HG03457 (cell line): ENCODE data around the gene KHDC1.
"Not testable (repeated sequence)": the region's sequence is repeated elsewhere in the genome, so short reads cannot be mapped to it uniquely, and the experiment has no call there.

Experiments
- ATAC-seq: cut with Tn5 transposase; IDR thresholded peaks from one replicate; pipeline ENCODE4 v1.9.1; 2021; ENCODE audit warnings: moderate number of reproducible peaks; ENCODE audit not compliant: unreplicated experiment

Gene KHDC1, protein sequence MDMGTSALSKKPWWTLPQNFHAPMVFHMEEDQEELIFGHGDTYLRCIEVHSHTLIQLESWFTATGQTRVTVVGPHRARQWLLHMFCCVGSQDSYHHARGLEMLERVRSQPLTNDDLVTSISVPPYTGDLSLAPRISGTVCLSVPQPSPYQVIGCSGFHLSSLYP

GRCh38 chr6:73262671-73263569, at the start of gene KHDC1:
TSS of gene KHDC1 (minus strand) at chr6:73263196. CDS start at chr6:73242517, 20,679 bp downstream.
- ATAC-seq: peak; percentile 91

DNA sequence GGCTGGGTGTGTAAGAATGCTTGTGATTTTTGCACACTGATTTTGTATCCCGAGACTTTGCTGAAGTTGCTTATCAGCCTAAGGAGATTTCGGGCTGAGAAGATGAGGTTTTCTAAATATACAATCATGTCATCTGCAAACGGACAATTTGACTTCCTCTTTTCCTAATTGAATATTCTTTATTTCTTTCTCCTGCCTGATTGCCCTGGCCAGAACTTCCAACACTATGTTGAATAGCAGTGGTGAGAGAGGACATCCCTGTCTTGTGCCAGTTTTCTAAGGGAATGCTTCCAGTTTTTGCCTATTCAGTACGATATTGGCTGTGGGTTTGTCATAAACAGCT, 47.5 kb upstream of the KHDC1 start:
- not testable (repeated sequence) for ATAC-seq

- peak; percentile 99 for ATAC-seq
Observed at GRCh38 chr6:73309785-73310502, 46.9 kb upstream of the KHDC1 start.

DNA sequence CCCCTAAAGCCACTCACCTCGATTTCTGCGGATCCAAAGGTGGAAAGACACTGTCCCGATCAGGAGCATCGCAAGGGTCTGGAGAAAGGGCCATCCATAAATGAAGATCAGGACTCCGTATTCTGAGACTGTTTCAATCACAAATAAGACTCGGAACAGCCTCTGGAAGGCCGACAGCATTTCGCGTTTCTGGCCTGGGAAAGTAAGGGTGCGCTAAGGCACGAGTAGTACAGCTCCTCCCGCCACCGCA, 46.5 kb upstream of the KHDC1 start:
- no peak for ATAC-seq

GRCh38 chr6:73308712-73309534, 45.9 kb upstream of the KHDC1 start:
- ATAC-seq: no peak

- ATAC-seq: not testable (repeated sequence)
Observed at GRCh38 chr6:73303773-73304172, 40.8 kb upstream of the KHDC1 start.

DNA sequence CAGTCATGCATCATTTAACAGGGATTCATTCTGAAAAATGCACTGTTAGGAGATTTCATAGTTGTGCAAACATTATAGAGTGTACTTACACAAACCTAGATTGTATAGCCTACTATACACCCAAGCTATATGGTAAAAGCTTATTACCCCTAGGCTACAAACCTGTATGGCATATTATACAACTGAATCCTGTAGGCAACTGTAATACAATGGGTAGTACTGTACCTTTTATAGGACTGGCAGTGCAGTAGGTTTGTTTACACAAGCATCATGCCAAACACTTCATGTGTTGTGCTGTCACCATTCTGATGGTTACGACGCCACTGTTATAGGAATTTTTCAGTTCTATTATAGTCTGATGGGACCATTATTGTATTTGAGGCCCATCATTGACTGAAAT, 39.3 kb upstream of the KHDC1 start:
- no peak for ATAC-seq

- no peak for ATAC-seq
Observed at GRCh38 chr6:73299151-73299971, 36.4 kb upstream of the KHDC1 start.

GRCh38 chr6:73293331-73293730, 30.3 kb upstream of the KHDC1 start:
- ATAC-seq: no peak

- ATAC-seq: no peak
Observed at GRCh38 chr6:73290435-73290834, 27.4 kb upstream of the KHDC1 start.

GRCh38 chr6:73286752-73287151, 23.8 kb upstream of the KHDC1 start:
- no peak for ATAC-seq

GRCh38 chr6:73285674-73286283, 22.8 kb upstream of the KHDC1 start:
- ATAC-seq: no peak

DNA sequence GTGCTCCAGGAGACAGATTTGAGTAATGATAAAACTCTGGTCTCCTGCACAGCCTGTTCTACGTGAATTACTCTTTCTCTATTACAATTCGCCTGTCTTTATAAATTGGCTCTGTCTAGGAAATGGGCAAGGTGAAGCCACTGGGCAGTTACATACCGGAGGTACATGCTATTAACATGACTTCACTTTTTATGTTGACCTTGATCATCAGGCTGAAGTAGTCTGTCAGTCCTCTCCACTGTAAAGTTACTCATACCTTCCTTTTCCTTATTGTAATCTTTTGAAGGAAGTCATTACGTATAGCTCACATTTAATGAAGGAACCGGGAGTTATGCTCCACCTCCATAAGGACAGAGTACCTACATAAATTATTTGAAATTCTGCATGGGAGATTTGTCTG, 19.9 kb upstream of the KHDC1 start:
- ATAC-seq: no peak

DNA sequence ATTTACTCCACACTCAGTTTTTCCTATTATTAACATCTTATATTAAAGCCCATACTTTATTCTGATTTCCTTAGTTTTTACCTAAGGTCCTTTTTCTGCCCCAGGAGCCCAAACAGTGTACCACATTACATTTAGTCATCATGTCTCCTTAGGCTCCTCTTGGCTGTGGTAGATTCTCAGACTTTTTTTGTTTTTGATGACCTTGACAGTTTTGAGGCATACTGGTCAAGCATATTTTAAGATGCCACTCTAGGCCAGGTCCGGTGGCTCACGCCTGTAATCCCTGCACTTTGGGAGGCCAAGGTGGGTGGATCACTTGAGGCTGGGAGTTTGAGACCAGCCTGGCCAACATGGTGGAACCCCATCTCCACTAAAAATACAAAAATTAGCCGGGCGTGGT, 18.7 kb upstream of the KHDC1 start:
- ATAC-seq: not testable (repeated sequence)

GRCh38 chr6:73269296-73269695, 6.3 kb upstream of the KHDC1 start:
- ATAC-seq: not testable (repeated sequence)

- not testable (repeated sequence) for ATAC-seq
Observed at GRCh38 chr6:73268896-73269295, 5.9 kb upstream of the KHDC1 start.

DNA sequence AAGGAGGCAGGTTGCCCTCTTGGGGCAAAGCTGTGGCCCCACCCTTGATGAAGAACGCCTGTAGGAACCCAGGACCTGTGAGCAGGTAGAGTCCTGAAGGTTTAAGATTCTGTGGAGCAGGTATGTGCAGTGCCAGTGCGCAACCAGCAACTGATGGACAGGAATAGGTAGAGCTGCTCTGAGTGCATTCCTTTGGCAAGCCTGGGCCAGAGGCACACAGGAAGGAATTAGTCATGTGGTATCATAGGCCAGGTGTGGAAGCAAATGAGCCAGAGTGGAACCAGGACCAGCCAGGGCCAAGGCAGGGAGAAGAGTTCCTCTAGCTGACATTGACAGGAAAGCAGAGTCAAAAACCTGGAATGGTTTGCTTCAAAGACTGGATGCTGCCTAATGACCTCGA, 1.4 kb upstream of the KHDC1 start:
- no peak for ATAC-seq

- no peak for ATAC-seq
Observed at GRCh38 chr6:73263570-73263909, 544 bp upstream of the KHDC1 start.

DNA sequence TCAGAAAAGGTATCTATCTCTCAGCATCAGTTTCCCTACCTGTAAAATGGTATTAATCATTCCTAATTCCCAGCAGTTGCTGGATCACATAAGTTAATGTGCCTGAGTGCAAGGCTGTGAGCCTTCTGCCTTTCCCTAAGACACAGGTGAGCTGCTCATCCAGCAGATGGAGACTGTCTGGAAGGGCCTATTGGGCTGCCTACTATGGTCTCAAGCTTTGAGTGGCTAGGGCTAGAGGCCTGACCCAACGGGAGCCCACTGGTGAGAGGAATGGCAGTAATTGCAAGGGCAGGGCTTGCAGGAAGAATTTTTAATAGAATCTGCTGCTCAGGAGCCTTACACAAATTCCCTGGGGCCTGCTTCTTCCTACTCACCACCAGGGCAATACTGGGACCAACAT, 4.3 kb downstream of the KHDC1 start:
- ATAC-seq: no peak

DNA sequence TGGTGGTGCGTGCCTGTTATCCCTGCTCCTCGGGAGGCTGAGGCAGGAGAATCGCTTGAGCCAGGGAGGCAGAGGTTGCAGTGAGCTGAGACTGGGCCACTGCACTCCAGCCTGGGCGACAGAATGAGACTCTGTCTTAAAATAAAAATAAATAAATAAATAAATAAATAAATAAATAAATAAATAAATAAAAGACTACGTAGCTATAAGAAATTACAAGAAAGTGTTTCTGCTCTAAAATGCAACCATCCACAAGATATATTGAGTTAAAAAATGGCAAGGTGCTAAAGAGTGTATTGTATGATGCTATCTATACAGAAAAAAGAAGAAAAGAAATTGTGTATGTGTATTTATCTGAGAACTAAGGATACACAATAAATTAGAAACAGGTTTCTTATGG, 8.7 kb downstream of the KHDC1 start:
- ATAC-seq: not testable (repeated sequence)
